ENCODE data around the gene CCDC47.

CCDC47 gene

GRCh38 chr17:63783522-63783921, 10.1 kb upstream of the CCDC47 start:
- DNase-seq = no peak

- no peak for DNase-seq
Observed at GRCh38 chr17:63780928-63781327, 7.5 kb upstream of the CCDC47 start.

DNA sequence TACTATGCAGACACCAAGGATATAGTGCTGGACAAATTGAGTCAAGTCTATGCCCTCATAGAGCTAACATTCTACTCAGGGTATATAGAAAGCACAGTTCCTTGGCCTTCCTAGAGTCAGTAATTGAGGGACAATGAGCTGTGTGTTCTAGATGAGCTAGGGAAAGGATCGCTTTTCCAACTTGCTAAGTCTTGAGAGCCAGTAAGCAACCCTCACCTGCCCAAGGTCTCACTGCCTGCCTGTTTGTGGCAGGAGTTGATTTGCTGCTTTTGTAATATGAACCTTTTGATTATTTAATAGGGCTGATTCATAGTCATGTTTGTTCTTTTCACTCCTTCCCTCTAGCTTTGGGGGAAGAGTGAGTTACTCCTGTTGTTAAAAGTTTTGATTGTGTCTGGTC, 7.1 kb upstream of the CCDC47 start:
- DNase-seq = no peak

- DNase-seq = no peak
Observed at GRCh38 chr17:63775420-63775819, 2.0 kb upstream of the CCDC47 start.

GRCh38 chr17:63774969-63775265, 1.5 kb upstream of the CCDC47 start:
- DNase-seq = peak in 1 of 2 experiments; percentile 19

DNA sequence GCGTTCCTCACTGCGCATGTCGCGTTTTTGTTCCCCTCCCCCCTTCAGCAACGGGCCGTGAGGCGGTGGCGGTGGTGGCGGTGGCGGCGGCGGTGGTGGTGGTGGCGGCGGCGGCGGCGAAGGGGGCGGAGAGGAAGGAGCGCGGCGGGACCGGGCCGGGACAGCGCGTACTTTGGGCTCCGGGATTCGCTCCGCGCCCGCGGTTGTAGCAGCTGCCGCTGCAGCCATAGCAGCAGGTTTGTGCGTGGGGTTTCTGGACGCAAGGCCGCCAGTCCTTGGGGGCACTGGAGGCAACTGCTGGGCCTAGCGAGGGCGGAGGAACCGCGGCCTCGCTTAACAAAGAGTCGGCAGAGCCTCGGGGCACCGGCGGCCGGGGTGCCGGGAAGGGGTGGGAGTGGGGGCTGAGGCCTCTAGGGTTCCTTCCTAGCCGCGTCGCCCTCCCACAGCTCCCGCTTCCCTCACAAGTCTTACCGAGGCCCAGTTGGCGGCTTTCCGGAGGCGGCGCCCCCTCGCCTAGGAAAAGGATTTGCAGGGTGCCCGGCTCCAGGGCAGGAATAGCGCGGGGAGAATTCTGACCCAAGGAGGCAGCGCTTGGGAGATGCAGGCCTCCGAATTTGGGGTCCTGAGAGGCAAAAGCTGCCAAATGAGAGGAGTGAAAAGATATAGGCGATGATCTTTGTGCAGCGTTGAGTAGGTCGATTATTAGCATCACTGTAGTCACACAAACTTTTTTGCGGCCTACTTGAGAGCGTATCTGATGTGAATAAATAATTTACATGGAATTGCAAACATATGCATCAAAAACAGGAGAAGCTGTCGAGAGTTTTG, 958 bp upstream of the CCDC47 start, which contains the start of gene DDX42:
Gene DDX42 (plus strand): TSS at position 30 of the 828 bp plus-strand sequence. CDS start 12,880 bp downstream, outside the sequence.
- DNase-seq = peak; percentile 59 to 67

DNA sequence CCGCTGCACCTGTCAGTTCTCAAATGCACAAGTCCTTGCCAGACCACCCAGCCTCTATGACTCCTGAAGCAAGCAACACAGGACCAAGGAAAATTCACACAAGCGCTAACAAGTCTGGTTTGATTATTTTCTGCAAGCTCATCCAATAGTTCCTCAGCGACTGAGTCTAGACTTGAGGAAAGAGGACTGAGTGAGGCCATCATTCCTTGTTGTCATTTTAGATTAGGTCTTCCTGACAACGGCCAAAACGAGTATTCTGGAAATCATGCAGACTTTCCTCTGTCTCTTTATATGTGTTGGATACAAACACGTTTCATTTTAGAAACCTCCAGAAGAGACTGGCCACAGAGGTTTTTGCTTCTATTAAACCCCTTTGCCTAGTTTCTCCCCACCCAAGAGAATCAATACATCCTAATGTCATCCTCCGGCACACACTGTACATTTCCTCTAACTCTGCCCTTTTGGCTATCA, 561 bp downstream of the CCDC47 start:
- peak in 1 of 2 experiments; percentile 11 for DNase-seq

DNA sequence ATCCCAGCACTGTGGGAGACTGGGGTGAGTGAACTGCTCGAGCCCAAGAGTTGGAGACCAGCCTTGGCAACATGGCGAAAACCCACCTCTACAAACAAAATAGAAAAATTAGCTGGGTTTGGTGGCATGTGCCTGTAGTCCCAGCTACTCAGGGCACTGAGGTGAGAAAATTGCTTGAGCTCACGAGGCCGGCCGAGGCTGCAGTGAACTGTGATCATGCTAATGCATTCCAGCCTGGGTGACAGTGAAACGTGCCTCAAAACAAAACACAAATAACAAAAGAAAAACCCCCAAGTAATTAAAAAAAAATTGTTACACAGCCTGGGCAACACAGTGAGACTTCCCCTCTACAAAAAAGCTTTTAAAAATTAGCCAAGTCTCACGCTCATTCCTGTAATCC, 5.0 kb downstream of the CCDC47 start:
- DNase-seq = no peak

DNA sequence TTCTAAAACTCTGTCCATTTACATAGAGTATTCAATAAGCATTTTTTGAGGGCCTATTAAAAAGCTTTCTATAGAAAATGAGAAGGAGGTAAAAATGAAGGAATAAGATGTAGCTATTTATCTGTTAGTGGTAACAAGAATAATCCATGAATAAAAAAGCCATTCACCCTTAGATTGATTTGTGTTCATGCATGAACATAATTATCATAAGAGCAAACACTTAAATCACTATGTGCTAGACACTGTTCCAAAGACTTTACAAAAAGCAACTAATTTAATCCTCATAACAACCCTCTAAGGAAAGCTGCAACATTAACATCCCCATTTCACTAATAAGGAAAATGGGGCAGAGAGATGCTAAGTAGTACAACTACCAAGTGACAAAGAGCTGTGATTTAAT, 6.6 kb downstream of the CCDC47 start:
- DNase-seq = no peak

- DNase-seq = no peak
Observed at GRCh38 chr17:63764716-63765115, 8.7 kb downstream of the CCDC47 start.

- no peak for DNase-seq
Observed at GRCh38 chr17:63762161-63763078, 11.0 kb downstream of the CCDC47 start.

- no peak for DNase-seq
Observed at GRCh38 chr17:63760771-63761539, 12.4 kb downstream of the CCDC47 start.

DNA sequence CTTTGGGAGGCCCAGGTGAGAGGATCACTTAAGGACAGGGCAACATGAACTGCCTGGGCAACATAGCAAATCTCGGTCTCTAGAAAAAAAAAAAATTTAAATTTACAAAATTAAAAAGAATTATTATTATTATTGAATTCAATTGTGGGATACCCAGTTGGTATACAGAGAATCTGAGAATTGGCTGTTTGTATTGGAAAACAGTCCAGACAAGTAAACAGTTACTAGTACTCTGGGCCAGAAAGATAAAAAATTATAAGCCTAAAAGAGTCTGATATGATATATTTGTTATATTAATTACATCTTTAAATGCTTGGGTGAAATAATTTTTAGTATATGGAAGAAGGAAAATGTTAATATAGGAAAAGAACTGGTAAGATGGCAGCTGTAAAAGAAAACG, 15.0 kb downstream of the CCDC47 start:
- DNase-seq = no peak

DNA sequence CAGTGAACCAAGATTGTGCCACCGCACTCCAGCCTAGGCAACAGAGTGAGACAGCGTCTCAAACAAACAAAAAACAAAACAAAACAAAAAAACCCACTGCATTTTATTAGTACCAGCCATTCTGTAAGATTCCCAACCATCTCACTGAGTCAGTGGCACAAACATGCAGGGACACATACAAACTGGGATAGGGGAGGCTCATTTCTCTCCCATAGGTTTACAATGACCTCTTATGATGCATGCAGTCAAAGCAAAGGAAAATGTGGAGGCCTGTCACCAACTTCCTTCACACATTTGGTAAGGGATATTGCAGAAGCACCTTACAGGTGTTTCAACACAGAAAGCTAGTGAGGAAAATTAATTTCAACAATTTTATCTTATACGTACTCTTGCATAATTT, 19.4 kb downstream of the CCDC47 start:
- DNase-seq = no peak

GRCh38 chr17:63753215-63753614, 20.2 kb downstream of the CCDC47 start:
- DNase-seq = no peak

DNA sequence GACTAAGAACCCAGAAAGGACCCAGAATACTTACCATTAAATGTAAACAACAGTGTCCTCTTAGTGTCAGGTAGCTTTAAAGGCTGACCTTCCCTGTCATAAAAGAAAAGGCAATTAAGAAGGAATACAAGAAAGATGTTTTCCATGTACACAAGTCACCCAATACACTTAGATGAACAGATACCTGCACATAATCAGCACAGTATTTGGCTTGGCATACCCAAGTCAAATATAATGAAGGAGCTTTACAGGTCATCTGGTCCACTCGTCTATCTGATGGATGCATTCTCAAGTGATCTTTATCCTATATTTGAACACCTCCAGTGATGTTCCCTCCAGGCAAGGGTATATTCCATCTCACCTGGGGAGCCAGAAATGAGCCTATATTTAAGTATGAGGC, 20.7 kb downstream of the CCDC47 start:
- no peak for DNase-seq

DNA sequence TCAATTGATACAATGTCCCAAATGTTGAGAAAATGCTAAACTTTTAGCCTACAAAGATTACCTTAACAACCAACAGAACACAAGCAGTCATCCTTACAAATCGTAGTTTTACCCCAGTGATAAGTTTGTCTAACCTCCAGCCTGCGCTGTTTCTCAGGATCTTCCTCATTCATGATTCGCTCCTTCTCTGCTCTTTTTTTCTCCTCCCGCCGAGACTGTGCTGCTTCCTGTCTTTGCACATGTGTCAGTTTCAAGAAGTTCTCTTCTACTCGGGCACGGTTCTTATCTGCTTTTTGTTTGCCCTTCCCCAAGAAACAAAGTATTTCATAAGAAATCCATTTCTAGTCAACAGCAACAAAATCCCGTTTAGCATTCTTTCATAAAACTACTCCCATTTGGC, 21.6 kb downstream of the CCDC47 start:
- no peak for DNase-seq

- DNase-seq = peak; percentile 98 to 99
Observed at GRCh38 chr17:63741408-63742173, 31.8 kb downstream of the CCDC47 start, which contains the start of gene STRADA. Gene STRADA (minus strand): TSS chr17:63741799. CDS start chr17:63728369, 13,430 bp downstream.

DNA sequence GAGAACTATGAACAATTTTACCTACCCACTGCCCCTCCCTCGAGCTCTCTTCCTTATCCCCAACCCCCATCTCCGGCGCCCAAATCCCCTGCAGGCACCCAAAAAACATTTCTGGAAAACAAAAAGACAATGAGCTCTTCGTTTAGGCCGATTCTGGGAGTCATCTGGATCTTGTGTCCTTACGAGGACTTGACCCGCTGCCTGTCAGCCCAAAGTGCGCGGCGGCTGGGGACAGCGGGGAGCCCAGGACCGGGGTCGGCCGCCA, 32.3 kb downstream of the CCDC47 start:
- DNase-seq = peak in 1 of 2 experiments; percentile 38

- DNase-seq = peak in 1 of 2 experiments; percentile 39
Observed at GRCh38 chr17:63740464-63741142, 32.8 kb downstream of the CCDC47 start.

GRCh38 chr17:63735691-63736090, 37.7 kb downstream of the CCDC47 start:
- DNase-seq = no peak

DNA sequence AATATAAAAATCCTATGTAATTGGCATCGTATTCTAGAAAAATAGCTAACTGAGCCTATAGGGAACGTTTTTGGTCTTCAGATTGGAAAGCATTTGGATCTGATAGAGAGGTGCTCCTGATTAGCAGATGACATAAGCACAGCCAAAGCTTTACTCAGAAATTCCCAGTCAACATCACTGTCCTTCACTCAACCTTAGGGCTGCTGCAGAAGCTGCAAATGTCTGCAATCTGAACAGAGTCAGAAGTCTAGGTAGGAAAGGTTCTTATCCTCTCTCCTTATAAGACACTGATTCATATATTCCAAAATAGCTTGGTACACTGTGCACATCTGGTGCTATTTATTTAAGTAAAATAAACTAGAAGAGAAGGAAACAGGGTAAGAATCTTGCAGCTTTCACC, 51.0 kb downstream of the CCDC47 start:
- DNase-seq = no peak

All from NCI-H524 (cell line).